ENCODE data around the gene VEGFA. TPM values are rescaled to one million over a fixed set of nuclear protein-coding genes. Genes with fewer than 3 reads are reported as not detected.

The VEGFA gene
- total and polyA plus RNA-seq, 2 donors from 2014 or later: 36.3 to 111 TPM

DNA sequence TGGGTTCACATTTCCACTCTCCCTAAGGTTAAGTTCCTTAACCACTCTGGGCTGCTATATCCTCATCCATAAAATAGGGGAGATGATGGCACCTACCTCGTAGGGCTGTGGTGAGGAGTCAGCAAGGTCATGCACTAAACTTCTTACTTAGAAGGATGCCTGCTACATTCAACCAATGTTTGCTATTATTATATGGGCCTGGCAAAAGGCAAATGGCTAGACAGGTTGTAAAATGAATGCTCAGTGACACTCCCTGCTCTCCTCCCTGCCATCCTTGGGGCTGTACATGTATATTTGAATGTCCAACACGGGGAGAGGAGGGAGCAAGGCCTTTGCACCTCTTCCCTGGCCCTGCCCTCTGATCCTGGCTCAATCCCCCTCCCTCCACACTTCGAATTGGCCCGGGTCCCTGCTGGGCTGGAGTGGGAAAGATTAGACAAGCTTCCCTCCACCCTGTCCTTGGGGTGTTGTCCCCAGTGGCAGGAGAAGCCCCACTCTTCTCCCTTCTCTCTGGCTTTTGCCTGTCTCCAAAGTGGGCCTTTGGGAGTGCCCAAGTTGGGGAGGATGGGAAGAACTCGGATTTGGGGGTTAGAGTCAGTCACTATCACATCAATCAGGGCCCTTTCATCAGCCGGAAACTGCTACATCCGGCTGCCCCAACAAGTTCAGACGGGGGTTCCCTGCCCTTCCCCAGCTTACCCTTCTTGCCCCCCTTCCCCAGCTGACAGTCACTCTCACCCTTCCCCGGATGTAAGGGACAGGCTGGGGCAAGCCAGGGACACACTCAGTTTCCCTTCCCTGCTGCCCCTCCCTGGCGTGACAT lies 36.3 kb upstream of the VEGFA start:
- DNase-seq (peak in 1 of 5 donors; percentile 30), FAIRE-seq (no peak)
- TF ChIP-seq, protein P1, sequence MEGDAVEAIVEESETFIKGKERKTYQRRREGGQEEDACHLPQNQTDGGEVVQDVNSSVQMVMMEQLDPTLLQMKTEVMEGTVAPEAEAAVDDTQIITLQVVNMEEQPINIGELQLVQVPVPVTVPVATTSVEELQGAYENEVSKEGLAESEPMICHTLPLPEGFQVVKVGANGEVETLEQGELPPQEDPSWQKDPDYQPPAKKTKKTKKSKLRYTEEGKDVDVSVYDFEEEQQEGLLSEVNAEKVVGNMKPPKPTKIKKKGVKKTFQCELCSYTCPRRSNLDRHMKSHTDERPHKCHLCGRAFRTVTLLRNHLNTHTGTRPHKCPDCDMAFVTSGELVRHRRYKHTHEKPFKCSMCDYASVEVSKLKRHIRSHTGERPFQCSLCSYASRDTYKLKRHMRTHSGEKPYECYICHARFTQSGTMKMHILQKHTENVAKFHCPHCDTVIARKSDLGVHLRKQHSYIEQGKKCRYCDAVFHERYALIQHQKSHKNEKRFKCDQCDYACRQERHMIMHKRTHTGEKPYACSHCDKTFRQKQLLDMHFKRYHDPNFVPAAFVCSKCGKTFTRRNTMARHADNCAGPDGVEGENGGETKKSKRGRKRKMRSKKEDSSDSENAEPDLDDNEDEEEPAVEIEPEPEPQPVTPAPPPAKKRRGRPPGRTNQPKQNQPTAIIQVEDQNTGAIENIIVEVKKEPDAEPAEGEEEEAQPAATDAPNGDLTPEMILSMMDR (IDR thresholded peaks at IDR 0.05; ENCODE audit: borderline replicate concordance, extremely low read depth, insufficient read depth): no peak
- Histone ChIP-seq H3K27ac (ENCODE audit: low read depth in 2 of 2, low read length in 2 of 2) (no peak overlapping the region), H3K4me3 (ENCODE audit: low read length in 3 of 3) (no peak overlapping the region), H3K9me3 (ENCODE audit: control insufficient read depth in 2 of 3, insufficient read depth in 1 of 3, low read length in 3 of 3) (peaks cover 0 to 5% (median 0%) of the 10 kb centered on the region in 3 donors), H3K36me3 (ENCODE audit: control insufficient read depth in 2 of 3, insufficient read depth in 3 of 3, low read length in 3 of 3) (no peaks in the 10 kb centered on the region), H3K27me3 (ENCODE audit: control insufficient read depth, insufficient read depth, low read length) (no peaks in the 10 kb centered on the region), H3K4me1 (ENCODE audit: control insufficient read depth in 2 of 3, insufficient read depth in 2 of 3, low read depth in 1 of 3, low read length in 3 of 3) (no peaks in the 10 kb centered on the region), H3K9ac (ENCODE audit: low read length in 3 of 3) (no peak overlapping the region)
- intact Hi-C loops (cut with DNase I): no loop called here

DNA sequence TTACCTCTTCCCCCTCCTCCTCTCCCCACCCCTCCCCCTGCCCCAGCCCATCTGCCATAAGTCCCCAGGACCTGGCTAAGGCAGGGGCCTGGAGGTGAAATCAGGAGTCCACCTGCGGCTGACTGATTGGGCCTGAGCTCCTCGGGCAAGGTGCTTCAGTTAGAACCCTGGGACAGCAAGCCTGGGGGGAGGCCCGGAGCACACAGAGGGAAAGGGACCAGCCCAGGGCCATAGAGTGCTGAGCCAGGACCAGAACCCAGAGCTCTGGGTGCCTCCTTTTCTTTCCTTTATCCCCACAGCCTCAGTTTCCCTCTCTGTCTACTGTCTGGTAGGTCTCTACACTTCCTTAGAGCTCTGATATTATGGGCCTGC lies 35.7 kb upstream of the VEGFA start:
- H3K4me1 ChIP-seq (ENCODE audit: control insufficient read depth in 2 of 3, insufficient read depth in 2 of 3, low read depth in 1 of 3, low read length in 3 of 3): no peaks in the 10 kb centered on the region
- FAIRE-seq (no peak), DNase-seq (no peak)
- no peaks in the 10 kb centered on the region for H3K27me3 ChIP-seq (ENCODE audit: control insufficient read depth, insufficient read depth, low read length)
- no peak overlapping the region for H3K4me3 ChIP-seq (ENCODE audit: low read length in 3 of 3)
- no peak overlapping the region for H3K27ac ChIP-seq (ENCODE audit: low read depth in 2 of 2, low read length in 2 of 2)
- TF ChIP-seq, protein P1 (IDR thresholded peaks at IDR 0.05; ENCODE audit: borderline replicate concordance, extremely low read depth, insufficient read depth): no peak
- H3K9ac ChIP-seq (ENCODE audit: low read length in 3 of 3): no peak overlapping the region
- no peaks in the 10 kb centered on the region for H3K36me3 ChIP-seq (ENCODE audit: control insufficient read depth in 2 of 3, insufficient read depth in 3 of 3, low read length in 3 of 3)
- peaks cover 0 to 5% (median 0%) of the 10 kb centered on the region in 3 donors for H3K9me3 ChIP-seq (ENCODE audit: control insufficient read depth in 2 of 3, insufficient read depth in 1 of 3, low read length in 3 of 3)
- intact Hi-C loops (cut with DNase I): no loop called here

DNA sequence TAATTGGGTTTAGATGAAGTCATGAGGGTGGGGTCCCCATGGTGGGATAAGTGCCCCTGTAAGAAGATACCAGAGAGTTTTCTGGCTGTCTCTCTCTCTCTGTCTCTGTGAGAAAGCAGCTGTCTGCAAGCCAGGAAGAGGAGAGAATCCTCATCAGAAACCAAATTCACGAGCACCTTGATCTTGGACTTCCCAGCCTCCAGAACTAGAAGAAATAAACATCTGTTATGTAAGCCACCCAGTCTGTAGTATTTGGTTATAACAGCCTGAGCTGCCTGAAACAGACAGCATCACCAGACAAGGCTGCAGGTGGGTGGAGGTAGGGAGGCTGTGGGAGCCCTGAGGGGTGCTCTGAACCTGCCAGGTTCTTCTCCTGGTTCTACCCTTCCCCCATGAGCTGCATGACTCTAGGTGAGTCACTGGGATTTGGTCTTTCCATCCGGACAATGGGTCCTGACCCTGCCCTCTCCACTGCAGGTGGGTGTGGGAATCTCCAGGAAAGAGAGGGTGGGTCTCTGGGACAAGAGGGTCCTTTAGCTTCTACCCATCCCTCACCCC lies 34.3 kb upstream of the VEGFA start:
- Histone ChIP-seq H3K4me3 (ENCODE audit: low read length in 3 of 3) (no peak overlapping the region), H3K4me1 (ENCODE audit: control insufficient read depth in 2 of 3, insufficient read depth in 2 of 3, low read depth in 1 of 3, low read length in 3 of 3) (no peaks in the 10 kb centered on the region), H3K36me3 (ENCODE audit: control insufficient read depth in 2 of 3, insufficient read depth in 3 of 3, low read length in 3 of 3) (no peaks in the 10 kb centered on the region), H3K27me3 (ENCODE audit: control insufficient read depth, insufficient read depth, low read length) (no peaks in the 10 kb centered on the region), H3K27ac (ENCODE audit: low read depth in 2 of 2, low read length in 2 of 2) (no peak overlapping the region), H3K9ac (ENCODE audit: low read length in 3 of 3) (no peak overlapping the region), H3K9me3 (ENCODE audit: control insufficient read depth in 2 of 3, insufficient read depth in 1 of 3, low read length in 3 of 3) (peaks cover 0 to 5% (median 0%) of the 10 kb centered on the region in 3 donors)
- TF ChIP-seq, protein P1 (IDR thresholded peaks at IDR 0.05; ENCODE audit: borderline replicate concordance, extremely low read depth, insufficient read depth): no peak
- DNase-seq: peak in 1 of 5 donors; percentile 20
- intact Hi-C loops (cut with DNase I): no loop called here
- no peak for FAIRE-seq

All from kidney (tissue), 14 donors.